Caco-2 (cell line): Measurements from ENCODE around the gene UPP1. TPM values are rescaled to one million over a fixed set of nuclear protein-coding genes. Genes with fewer than 3 reads are reported as not detected.
"Not testable (repeated sequence)": the region's sequence is repeated elsewhere in the genome, so short reads cannot be mapped to it uniquely, and the experiment has no call there.

ENCODE experiments used
- BruUV-seq: library from RNA; stranded (reverse); fragments of 400-500 nt; replicated peaks from 2 replicates; lab custom pipeline; 2021; lab: Mats Ljungman, UMichigan
- CTCF ChIA-PET: fragments of 300-600 bp; sonication (Branson Sonifier 250); formaldehyde crosslinking; loops from one replicate; lab custom pipeline; 2022; ENCODE audit warnings: antibody characterized with exemption; lab: Charles Lee
- POLR2A ChIA-PET: fragments of 300-600 bp; sonication (Branson Sonifier 250); formaldehyde crosslinking; loops from one replicate; lab custom pipeline; 2022; ENCODE audit warnings: antibody characterized with exemption; lab: Charles Lee
- DNase-seq, 2 experiments: peaks; one replicate each; pipeline versions ENCODE4 v3.0.0 to v3.0.0-alpha.2; 2020 to 2022
- H3K27me3 ChIP-seq: replicated peaks from 2 replicates; pipeline ENCODE4 v1.6.0; 2011; ENCODE audit warnings: low read length; ENCODE audit not compliant: control insufficient read depth, insufficient read depth
- H3K36me3 ChIP-seq: 2 replicates; pipeline ENCODE4 v1.5.1; 2011; ENCODE audit warnings: low read length; ENCODE audit not compliant: control insufficient read depth, insufficient read depth
- H3K4me1 ChIP-seq: fragments of 250-450 bp; sonication (Bioruptor Pico); 2 replicates; pipeline ENCODE4 v1.5.1; 2020; ENCODE audit warnings: mild to moderate bottlenecking
- H3K4me3 ChIP-seq: 2 replicates; pipeline ENCODE4 v1.5.1; 2011; ENCODE audit warnings: low read depth, mild to moderate bottlenecking, control low read depth, low read length
- H3K9me3 ChIP-seq: fragments of 250-450 bp; sonication (Bioruptor Pico); 2 replicates; pipeline ENCODE4 v1.5.1; 2020; ENCODE audit warnings: mild to moderate bottlenecking, moderate library complexity
- H3K27ac Mint-ChIP-seq: one replicate; pipeline ENCODE4 v1.8.0; 2022; ENCODE audit warnings: mixed read lengths; ENCODE audit not compliant: unreplicated experiment
- H3K27me3 Mint-ChIP-seq: one replicate; pipeline ENCODE4 v1.8.0; 2022; ENCODE audit warnings: mixed read lengths; ENCODE audit not compliant: insufficient read depth, unreplicated experiment
- H3K36me3 Mint-ChIP-seq: one replicate; pipeline ENCODE4 v1.8.0; 2022; ENCODE audit warnings: mild to moderate bottlenecking, mixed read lengths; ENCODE audit not compliant: insufficient read depth, unreplicated experiment
- H3K4me1 Mint-ChIP-seq: one replicate; pipeline ENCODE4 v1.8.0; 2022; ENCODE audit warnings: low read depth, mixed read lengths; ENCODE audit not compliant: unreplicated experiment
- H3K4me3 Mint-ChIP-seq: one replicate; pipeline ENCODE4 v1.8.0; 2022; ENCODE audit warnings: mild to moderate bottlenecking, moderate library complexity, mixed read lengths; ENCODE audit not compliant: unreplicated experiment
- H3K9me3 Mint-ChIP-seq: one replicate; pipeline ENCODE4 v1.8.0; 2022; ENCODE audit warnings: mixed read lengths; ENCODE audit not compliant: unreplicated experiment
- intact Hi-C: fragments of 100-400 bp; cut with micrococcal nuclease; formaldehyde crosslinking; loops from one replicate; pipeline ENCODE4 v1.10.0; 2022; ENCODE audit not compliant: unreplicated experiment
- total RNA-seq: library from RNA; stranded (reverse); gene quantifications from 2 replicates; pipeline ENCODE4 v1.2.3, GENCODE V29; 2022
- TF ChIP-seq, protein P1 (sequence below), 2 experiments: fragments of 200-600 bp in 1 of 2; IDR thresholded peaks; 1 replicate in 1 of 2; 2 replicates in 1 of 2; pipeline versions ENCODE4 v1.5.1 to v1.8.0; 2011 to 2022; ENCODE audit warnings: antibody characterized with exemption in 1 of 2, control low read depth in 1 of 2, inconsistent platforms in 1 of 2, low read depth in 1 of 2, low read length in 1 of 2, mild to moderate bottlenecking in 1 of 2, moderate library complexity in 1 of 2; ENCODE audit not compliant: insufficient read depth in 1 of 2, severe bottlenecking in 1 of 2, unreplicated experiment in 1 of 2

UPP1 gene
- total RNA-seq, 1 experiment from 2014 or later, result 20.6 TPM

DNA sequence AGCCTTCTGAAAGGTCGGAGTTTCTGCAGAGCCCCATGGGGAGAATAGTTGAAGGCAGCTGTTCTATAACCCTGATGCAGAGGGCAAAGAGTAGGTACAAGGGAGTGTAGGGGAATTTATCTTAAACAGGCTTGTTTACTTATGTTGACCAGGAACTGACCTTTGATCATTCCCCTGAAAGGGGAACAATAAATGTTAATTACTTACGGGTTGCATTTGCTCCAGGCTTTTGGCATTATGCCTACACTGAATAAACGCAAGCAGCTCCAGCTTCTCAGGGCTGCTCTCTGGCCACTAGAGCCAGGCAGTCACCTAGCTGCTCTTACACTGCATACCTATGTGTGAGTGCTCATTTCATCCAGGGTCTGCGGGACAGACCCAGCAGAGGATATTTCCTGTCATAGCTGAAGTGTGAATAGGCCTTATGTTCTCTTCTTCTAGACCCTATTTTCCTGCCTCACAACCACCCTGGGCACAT, 55.3 kb downstream of the UPP1 start:
- Histone ChIP-seq H3K36me3 (no peaks in the 10 kb centered on the region), H3K4me1 (peaks cover 47% of the 10 kb centered on the region), H3K4me3 (no peak overlapping the region), H3K9me3 (peaks cover 45% of the 10 kb centered on the region), H3K27me3 (no peaks in the 10 kb centered on the region)
- BruUV-seq, result no TSS peak
- Mint-ChIP-seq H3K27ac (peak overlapping the region; percentile 30), H3K27me3 (no peaks in the 10 kb centered on the region), H3K9me3 (peaks cover 46% of the 10 kb centered on the region), H3K4me3 (no peak overlapping the region), H3K36me3 (peaks cover 19% of the 10 kb centered on the region), H3K4me1 (peaks cover 50% of the 10 kb centered on the region)
- DNase-seq, result peak; percentile 43 to 53
- intact Hi-C loops, result no loop called here
- TF ChIP-seq, protein P1, sequence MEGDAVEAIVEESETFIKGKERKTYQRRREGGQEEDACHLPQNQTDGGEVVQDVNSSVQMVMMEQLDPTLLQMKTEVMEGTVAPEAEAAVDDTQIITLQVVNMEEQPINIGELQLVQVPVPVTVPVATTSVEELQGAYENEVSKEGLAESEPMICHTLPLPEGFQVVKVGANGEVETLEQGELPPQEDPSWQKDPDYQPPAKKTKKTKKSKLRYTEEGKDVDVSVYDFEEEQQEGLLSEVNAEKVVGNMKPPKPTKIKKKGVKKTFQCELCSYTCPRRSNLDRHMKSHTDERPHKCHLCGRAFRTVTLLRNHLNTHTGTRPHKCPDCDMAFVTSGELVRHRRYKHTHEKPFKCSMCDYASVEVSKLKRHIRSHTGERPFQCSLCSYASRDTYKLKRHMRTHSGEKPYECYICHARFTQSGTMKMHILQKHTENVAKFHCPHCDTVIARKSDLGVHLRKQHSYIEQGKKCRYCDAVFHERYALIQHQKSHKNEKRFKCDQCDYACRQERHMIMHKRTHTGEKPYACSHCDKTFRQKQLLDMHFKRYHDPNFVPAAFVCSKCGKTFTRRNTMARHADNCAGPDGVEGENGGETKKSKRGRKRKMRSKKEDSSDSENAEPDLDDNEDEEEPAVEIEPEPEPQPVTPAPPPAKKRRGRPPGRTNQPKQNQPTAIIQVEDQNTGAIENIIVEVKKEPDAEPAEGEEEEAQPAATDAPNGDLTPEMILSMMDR (IDR thresholded peaks at IDR 0.05; ENCODE audit: insufficient read depth in 1 of 2, low read depth in 1 of 2, low read length in 1 of 2, severe bottlenecking in 1 of 2, unreplicated experiment in 1 of 2), result no peak
- ChIA-PET POLR2A (no interaction called here), CTCF (interaction anchor here (0.6 kb wide), 2 partner anchors 13 to 66 kb away, joined by 3 to 4 read pairs; no protein-coding TSS in a partner anchor)

DNA sequence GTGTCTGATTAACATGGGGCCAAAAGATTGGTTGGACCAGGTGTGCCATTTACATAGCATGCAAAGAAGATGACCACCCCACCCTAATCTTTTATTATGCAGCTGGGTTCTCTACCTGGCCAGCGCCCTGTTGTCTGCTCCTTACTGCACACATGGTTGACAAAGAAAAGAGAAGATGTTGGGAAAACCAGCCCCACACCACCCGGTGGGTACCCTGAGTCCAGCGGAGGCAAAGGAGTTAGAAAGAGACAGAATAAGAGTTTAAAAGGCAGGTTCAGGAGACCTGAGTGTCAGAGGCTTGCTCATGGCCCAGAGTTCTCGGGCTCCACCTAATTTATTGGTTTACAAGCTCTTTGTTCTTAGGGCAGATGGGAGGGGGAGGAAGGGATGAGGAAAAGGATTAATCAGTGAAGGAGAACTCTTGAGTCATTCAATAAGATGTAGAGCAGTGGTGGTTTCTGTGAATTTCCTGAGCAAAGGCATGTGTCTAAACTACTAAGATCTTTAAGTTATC, 58.1 kb downstream of the UPP1 start:
- TF ChIP-seq, protein P1 (IDR thresholded peaks at IDR 0.05; ENCODE audit: insufficient read depth in 1 of 2, low read depth in 1 of 2, low read length in 1 of 2, severe bottlenecking in 1 of 2, unreplicated experiment in 1 of 2), result no peak
- POLR2A ChIA-PET, result no interaction called here
- peak overlapping the region; percentile 29 for H3K4me3 Mint-ChIP-seq
- DNase-seq, result peak in 1 of 2 experiments; percentile 4
- Histone ChIP-seq H3K36me3 (no peaks in the 10 kb centered on the region), H3K9me3 (peaks cover 24% of the 10 kb centered on the region), H3K27me3 (no peaks in the 10 kb centered on the region), H3K4me3 (no peak overlapping the region), H3K4me1 (peaks cover 31% of the 10 kb centered on the region)
- BruUV-seq, result no TSS peak
- peaks cover 35% of the 10 kb centered on the region for H3K9me3 Mint-ChIP-seq
- CTCF ChIA-PET, result interaction anchor here (0.7 kb wide), 1 partner anchor 9 kb away, joined by 3 read pairs; no protein-coding TSS in a partner anchor
- H3K36me3 Mint-ChIP-seq, result peaks cover 5% of the 10 kb centered on the region
- peaks cover 37% of the 10 kb centered on the region for H3K4me1 Mint-ChIP-seq
- no peaks in the 10 kb centered on the region for H3K27me3 Mint-ChIP-seq
- intact Hi-C loops, result no loop called here
- peak overlapping the region; percentile 78 for H3K27ac Mint-ChIP-seq

DNA sequence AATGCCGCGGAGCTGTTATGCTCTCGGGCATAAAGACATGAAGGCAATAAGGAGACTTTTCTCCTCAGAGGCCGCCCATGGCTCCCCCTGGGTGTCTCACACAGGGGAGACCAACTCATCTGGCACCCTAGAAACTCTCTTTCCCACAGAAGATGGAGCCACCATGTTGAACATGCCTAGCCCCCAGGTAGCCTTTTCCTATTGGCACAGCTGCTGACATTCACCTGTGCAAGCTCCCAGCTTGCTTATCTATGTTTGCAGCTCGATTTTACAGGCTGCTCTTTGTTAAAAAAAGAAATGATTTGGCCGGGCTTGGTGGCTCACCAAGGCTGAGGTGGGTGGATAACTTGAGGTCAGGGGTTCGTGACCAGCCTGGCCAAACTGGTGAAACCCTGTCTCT, 58.6 kb downstream of the UPP1 start:
- Histone ChIP-seq H3K4me1 (peaks cover 31% of the 10 kb centered on the region), H3K9me3 (peaks cover 24% of the 10 kb centered on the region)
- Mint-ChIP-seq H3K4me1 (peaks cover 37% of the 10 kb centered on the region), H3K4me3 (peak overlapping the region; percentile 29), H3K27ac (peak overlapping the region; percentile 78), H3K9me3 (peaks cover 30% of the 10 kb centered on the region)
- H3K4me3 ChIP-seq, H3K36me3 Mint-ChIP-seq, H3K27me3 ChIP-seq, BruUV-seq, intact Hi-C loops, H3K27me3 Mint-ChIP-seq, H3K36me3 ChIP-seq, POLR2A ChIA-PET: not testable (repeated sequence)
- CTCF ChIA-PET, result interaction anchor here (0.7 kb wide), 1 partner anchor 10 kb away, joined by 3 read pairs; no protein-coding TSS in a partner anchor
- peak; percentile 24 to 55 for DNase-seq
